ENCODE data around the gene ENTPD5. TPM values are rescaled to one million over a fixed set of nuclear protein-coding genes. Genes with fewer than 3 reads are reported as not detected.

ENTPD5 gene
- total and polyA plus RNA-seq, 11 donors, result 4.7 to 12.3 (median 6.7) TPM

- DNase-seq (no peak), ATAC-seq (no peak)
- Histone ChIP-seq H3K4me1 (no peaks in the 10 kb centered on the region), H3K9me3 (peaks cover 0 to 9% (median 0%) of the 10 kb centered on the region in 12 donors), H3K27ac (no peak overlapping the region), H3K4me3 (no peak overlapping the region), H3K36me3 (peaks cover 0 to 92% (median 77%) of the 10 kb centered on the region in 9 donors), H3K27me3 (no peaks in the 10 kb centered on the region)
- intact Hi-C loops (cut with DNase I), result no loop called here
- WGBS, 4 donors, result 75 to 83% (median 81%) methylated on average over 6 of the region's 6 CpGs
- TF ChIP-seq CTCF (IDR thresholded peaks at IDR 0.05) (no peak), POLR2A (IDR thresholded peaks at IDR 0.05) (no peak)
These were observed 102.8 kb downstream of the ENTPD5 start for GRCh38 chr14:73916324-73916723.

GRCh38 chr14:73913256-73913655 is 105.8 kb downstream of the ENTPD5 start:
- ATAC-seq, result no peak
- TF ChIP-seq CTCF (IDR thresholded peaks at IDR 0.05), result no peak
- TF ChIP-seq POLR2A (IDR thresholded peaks at IDR 0.05), result no peak
- H3K4me1 ChIP-seq, result no peaks in the 10 kb centered on the region
- no peaks in the 10 kb centered on the region for H3K27me3 ChIP-seq
- peaks cover 0 to 9% (median 0%) of the 10 kb centered on the region in 12 donors for H3K9me3 ChIP-seq
- intact Hi-C loops (cut with DNase I), result no loop called here
- H3K36me3 ChIP-seq, result peaks cover 0 to 93% (median 84%) of the 10 kb centered on the region in 9 donors
- no peak overlapping the region for H3K27ac ChIP-seq
- WGBS, 4 donors, result 76 to 82% (median 78%) methylated on average over 3 of the region's 3 CpGs
- no peak overlapping the region for H3K4me3 ChIP-seq
- DNase-seq, result no peak

- no peaks in the 10 kb centered on the region for H3K4me1 ChIP-seq
- H3K27ac ChIP-seq, result no peak overlapping the region
- ATAC-seq (no peak), DNase-seq (no peak)
- TF ChIP-seq POLR2A (IDR thresholded peaks at IDR 0.05) (no peak), CTCF (IDR thresholded peaks at IDR 0.05) (no peak)
- no peak overlapping the region for H3K4me3 ChIP-seq
- peaks cover 0 to 98% (median 92%) of the 10 kb centered on the region in 9 donors for H3K36me3 ChIP-seq
- intact Hi-C loops (cut with DNase I), result no loop called here
- 82 to 100% (median 96%) methylated on average over 1 of the region's 1 CpG for WGBS, 4 donors
- H3K27me3 ChIP-seq, result no peaks in the 10 kb centered on the region
- peaks cover 0 to 9% (median 0%) of the 10 kb centered on the region in 12 donors for H3K9me3 ChIP-seq
These were observed 109.4 kb downstream of the ENTPD5 start for GRCh38 chr14:73909681-73910080.

Other genes with a start within 250 kb of the ENTPD5 start
- gene PTGR2, start 167.5 kb downstream of the ENTPD5 start, total RNA-seq, result 10 to 100 TPM; 20.1 to 55.8 (median 26.3) TPM
- 10 to 100 TPM; 10.1 to 30.9 TPM for gene PTGR2, start 167.5 kb downstream of the ENTPD5 start, polyA plus RNA-seq
- gene ZNF410, start 132.4 kb downstream of the ENTPD5 start, total RNA-seq, result 10 to 100 TPM; 14.7 to 29.0 (median 20.1) TPM
- gene ZNF410, start 132.4 kb downstream of the ENTPD5 start, polyA plus RNA-seq, result 10 to 100 TPM; 11.9 to 27.7 TPM
- gene FAM161B, start 69.2 kb downstream of the ENTPD5 start, total RNA-seq, result 1 to 10 TPM; 2.8 to 6.5 (median 3.6) TPM
- 1 to 10 TPM; 1.9 to 4.7 TPM for gene FAM161B, start 69.2 kb downstream of the ENTPD5 start, polyA plus RNA-seq
- gene COQ6, start 69.0 kb downstream of the ENTPD5 start, total RNA-seq, result 100 to 1,000 TPM in 1 of 9 donors, 10 to 100 TPM in 8; 30.4 to 115 (median 48.4) TPM
- gene COQ6, start 69.0 kb downstream of the ENTPD5 start, polyA plus RNA-seq, result 10 to 100 TPM; 30.4 to 34.3 TPM
- gene BBOF1, start 61 bp upstream of the ENTPD5 start, total RNA-seq, result 1 to 10 TPM; 2.1 to 8.9 (median 4.0) TPM
- 1 to 10 TPM; 3.5 to 5.1 TPM for gene BBOF1, start 61 bp upstream of the ENTPD5 start, polyA plus RNA-seq
- gene ALDH6A1, start 65.2 kb upstream of the ENTPD5 start, total RNA-seq, result 100 to 1,000 TPM in 1 of 9 donors, 10 to 100 TPM in 8; 39.0 to 103 (median 71.3) TPM
- 10 to 100 TPM; 16.5 to 30.8 TPM for gene ALDH6A1, start 65.2 kb upstream of the ENTPD5 start, polyA plus RNA-seq
- 10 to 100 TPM in 3 of 9 donors, 1 to 10 TPM in 6; 4.2 to 14.5 (median 8.9) TPM for gene LIN52, start 65.7 kb upstream of the ENTPD5 start, total RNA-seq
- 10 to 100 TPM in 1 of 2 donors, 1 to 10 TPM in 1; 5.4 to 11.8 TPM for gene LIN52, start 65.7 kb upstream of the ENTPD5 start, polyA plus RNA-seq
- under 1 TPM in 1 of 9 donors, not detected in 8; 0.08 TPM for gene VSX2, start 220.2 kb upstream of the ENTPD5 start, total RNA-seq
- not detected for gene VSX2, start 220.2 kb upstream of the ENTPD5 start, polyA plus RNA-seq

Data from heart left ventricle (tissue), 16 donors.